Stimulated activated CD4-positive, alpha-beta T cell treated with anti-CD3 and anti-CD28 coated beads, Interleukin-2, amount 100 ng/mL, for 4 hours (primary cell): ENCODE results near the gene ALKBH8.
"Not testable (repeated sequence)": the region's sequence is repeated elsewhere in the genome, so short reads cannot be mapped to it uniquely, and the experiment has no call there.

Experiments used
- DNase-seq: peaks from one replicate; pipeline ENCODE4 v3.0.0-alpha.2; 2020; ENCODE audit warnings: low read depth

The ALKBH8 gene

GRCh38 chr11:107504981-107505380, 60.6 kb downstream of the ALKBH8 start:
- DNase-seq, result no peak

- no peak for DNase-seq
These were observed 63.8 kb downstream of the ALKBH8 start for GRCh38 chr11:107501713-107502112.

GRCh38 chr11:107497371-107497770, 68.2 kb downstream of the ALKBH8 start:
- DNase-seq, result not testable (repeated sequence)

- DNase-seq, result no peak
These were observed 69.5 kb downstream of the ALKBH8 start for GRCh38 chr11:107496011-107496410.

- DNase-seq, result no peak
These were observed 71.5 kb downstream of the ALKBH8 start for GRCh38 chr11:107494055-107494454.

GRCh38 chr11:107493117-107493516, 72.4 kb downstream of the ALKBH8 start:
- DNase-seq, result no peak

- DNase-seq, result no peak
These were observed 74.7 kb downstream of the ALKBH8 start for GRCh38 chr11:107490836-107491235.

GRCh38 chr11:107482234-107482633, 83.3 kb downstream of the ALKBH8 start:
- no peak for DNase-seq

GRCh38 chr11:107478922-107479321, 86.6 kb downstream of the ALKBH8 start:
- no peak for DNase-seq

- DNase-seq, result no peak
These were observed 87.7 kb downstream of the ALKBH8 start for GRCh38 chr11:107477820-107478219.

- no peak for DNase-seq
These were observed 91.7 kb downstream of the ALKBH8 start for GRCh38 chr11:107473792-107474191.

GRCh38 chr11:107472966-107473365, 92.6 kb downstream of the ALKBH8 start:
- DNase-seq, result no peak

- no peak for DNase-seq
These were observed 96.9 kb downstream of the ALKBH8 start for GRCh38 chr11:107468596-107468995.

- no peak for DNase-seq
These were observed 97.8 kb downstream of the ALKBH8 start for GRCh38 chr11:107467696-107468095.

GRCh38 chr11:107466275-107466866, 99.2 kb downstream of the ALKBH8 start:
- DNase-seq, result not testable (repeated sequence)

- DNase-seq, result peak; percentile 83
These were observed 107.8 kb downstream of the ALKBH8 start, which contains the start of gene CWF19L2 for GRCh38 chr11:107457558-107458271. Gene CWF19L2 (minus strand): TSS chr11:107457825. CDS start chr11:107457816, 9 bp downstream.

GRCh38 chr11:107457205-107457557, 108.4 kb downstream of the ALKBH8 start:
- DNase-seq, result no peak

- DNase-seq, result no peak
These were observed 111.8 kb downstream of the ALKBH8 start for GRCh38 chr11:107453594-107454286.
